HEK293 (cell line): ENCODE measurements around the gene FOXP1.

ENCODE experiments used
- CTCF ChIA-PET: fragments of 350-600 bp; formaldehyde crosslinking; extraction: SDS; loops from one replicate; lab custom pipeline; 2021; ENCODE audit warnings: antibody characterized with exemption; lab: Yijun Ruan, JAX
- POLR2A ChIA-PET: fragments of 300-600 bp; formaldehyde crosslinking; extraction: SDS; loops from one replicate; lab custom pipeline; 2020; ENCODE audit warnings: antibody characterized with exemption, inconsistent platforms; lab: Yijun Ruan, JAX
- H3K27ac ChIP-seq: fragments of 200-500 bp; sonication (Bioruptor generic); 2 replicates; pipeline ENCODE4 v1.5.1; 2014; ENCODE audit warnings: low read depth, low read length, control low read depth, inconsistent platforms; ENCODE audit errors: extremely low read depth
- H3K36me3 ChIP-seq, 2 experiments: fragments of 200-500 bp in 1 of 2; sonication (Bioruptor generic) in 1 of 2; 1 replicate in 1 of 2; 2 replicates in 1 of 2; pipeline ENCODE4 v1.5.1; 2014 to 2017; ENCODE audit warnings: inconsistent platforms in 2 of 2, low read length in 2 of 2; ENCODE audit not compliant: control insufficient read depth in 2 of 2, insufficient read depth in 1 of 2
- H3K4me1 ChIP-seq: fragments of 200-500 bp; sonication (Bioruptor generic); 2 replicates; pipeline ENCODE4 v1.5.1; 2014; ENCODE audit warnings: mild to moderate bottlenecking, low read length, inconsistent platforms; ENCODE audit not compliant: control insufficient read depth, insufficient read depth
- H3K4me3 ChIP-seq: 2 replicates; pipeline ENCODE4 v1.5.1; 2011; ENCODE audit warnings: low read depth, mild to moderate bottlenecking, control low read depth, low read length, moderate library complexity
- H3K9me3 ChIP-seq: fragments of 200-500 bp; sonication (Bioruptor generic); 2 replicates; pipeline ENCODE4 v1.5.1; 2014; ENCODE audit warnings: low read depth, low read length, inconsistent platforms; ENCODE audit not compliant: control insufficient read depth, insufficient read depth
- ATF2 ChIP-seq: fragments of 450-650 bp; formaldehyde crosslinking; IDR thresholded peaks from 2 replicates; pipeline ENCODE4 v1.5.1; 2016; ENCODE audit warnings: missing biosample characterization, missing genetic modification characterization, low read depth
- ELK4 ChIP-seq: IDR thresholded peaks from 2 replicates; pipeline ENCODE4 v1.6.1; 2011; ENCODE audit warnings: mild to moderate bottlenecking, low read depth, low read length, borderline replicate concordance
- FEZF1 ChIP-seq: fragments of 450-650 bp; formaldehyde crosslinking; IDR thresholded peaks from 2 replicates; pipeline ENCODE4 v1.5.1; 2016; ENCODE audit warnings: missing biosample characterization, missing genetic modification characterization
- HOXC10 ChIP-seq: sonication (generic); formaldehyde crosslinking; IDR thresholded peaks from 2 replicates; pipeline ENCODE4 v1.8.1; 2023; ENCODE audit warnings: mild to moderate bottlenecking, missing genetic modification reagents
- HOXD13 ChIP-seq: sonication (generic); formaldehyde crosslinking; IDR thresholded peaks from 2 replicates; pipeline ENCODE4 v1.8.0; 2022; ENCODE audit warnings: missing genetic modification reagents, borderline replicate concordance
- IKZF3 ChIP-seq: fragments of 450-650 bp; IDR thresholded peaks from 2 replicates; pipeline ENCODE4 v1.5.0; 2018; ENCODE audit warnings: missing biosample characterization, mild to moderate bottlenecking, missing genetic modification characterization, moderate library complexity
- SCRT2 ChIP-seq: fragments of 450-650 bp; formaldehyde crosslinking; IDR thresholded peaks from 2 replicates; pipeline ENCODE4 v1.5.1; 2016; ENCODE audit warnings: missing biosample characterization, missing genetic modification characterization
- ZBTB1 ChIP-seq: fragments of 450-650 bp; formaldehyde crosslinking; IDR thresholded peaks from 2 replicates; pipeline ENCODE4 v1.5.1; 2016; ENCODE audit warnings: missing biosample characterization, missing genetic modification characterization
- ZBTB44 ChIP-seq: fragments of 450-650 bp; IDR thresholded peaks from 2 replicates; pipeline ENCODE4 v1.5.1; 2018; ENCODE audit warnings: missing biosample characterization, mild to moderate bottlenecking, missing genetic modification characterization
- ZBTB6 ChIP-seq: fragments of 450-650 bp; formaldehyde crosslinking; IDR thresholded peaks from 2 replicates; pipeline ENCODE4 v1.5.1; 2017; ENCODE audit warnings: missing biosample characterization, missing genetic modification characterization
- ZFP37 ChIP-seq: fragments of 450-650 bp; formaldehyde crosslinking; IDR thresholded peaks from 2 replicates; pipeline ENCODE4 v1.5.1; 2016; ENCODE audit warnings: missing biosample characterization, missing genetic modification characterization
- ZNF10 ChIP-seq: fragments of 450-650 bp; formaldehyde crosslinking; IDR thresholded peaks from 2 replicates; pipeline ENCODE4 v1.5.1; 2017; ENCODE audit warnings: missing biosample characterization, missing genetic modification characterization
- ZNF132 ChIP-seq: fragments of 450-650 bp; formaldehyde crosslinking; IDR thresholded peaks from 2 replicates; pipeline ENCODE4 v1.5.1; 2017; ENCODE audit warnings: missing biosample characterization, missing genetic modification characterization, borderline replicate concordance
- ZNF292 ChIP-seq: fragments of 450-650 bp; formaldehyde crosslinking; IDR thresholded peaks from 2 replicates; pipeline ENCODE4 v1.5.1; 2016; ENCODE audit warnings: low read depth, missing biosample characterization, missing genetic modification characterization, borderline replicate concordance
- ZNF335 ChIP-seq: fragments of 450-650 bp; formaldehyde crosslinking; conservative IDR thresholded peaks from 2 replicates; pipeline ENCODE4 v1.5.1; 2016; ENCODE audit warnings: missing biosample characterization, missing genetic modification characterization
- ZNF529 ChIP-seq: fragments of 450-650 bp; formaldehyde crosslinking; IDR thresholded peaks from 2 replicates; pipeline ENCODE4 v1.5.1; 2017; ENCODE audit warnings: missing genetic modification characterization, missing biosample characterization; ENCODE audit not compliant: insufficient replicate concordance
- ZNF561 ChIP-seq: fragments of 450-650 bp; IDR thresholded peaks from 2 replicates; pipeline ENCODE4 v1.5.1; 2018; ENCODE audit warnings: missing biosample characterization, missing genetic modification characterization, borderline replicate concordance
- ZNF585B ChIP-seq: fragments of 450-650 bp; formaldehyde crosslinking; IDR thresholded peaks from 2 replicates; pipeline ENCODE4 v1.5.1; 2016; ENCODE audit warnings: missing biosample characterization, missing genetic modification characterization
- ZNF624 ChIP-seq: fragments of 450-650 bp; formaldehyde crosslinking; IDR thresholded peaks from 2 replicates; pipeline ENCODE4 v1.5.1; 2017; ENCODE audit warnings: missing biosample characterization, missing genetic modification characterization
- ZNF692 ChIP-seq: fragments of 450-650 bp; formaldehyde crosslinking; IDR thresholded peaks from 2 replicates; pipeline ENCODE4 v1.5.1; 2016; ENCODE audit warnings: missing biosample characterization, missing genetic modification characterization
- ZSCAN16 ChIP-seq: fragments of 450-650 bp; formaldehyde crosslinking; IDR thresholded peaks from 2 replicates; pipeline ENCODE4 v1.5.1; 2016; ENCODE audit warnings: missing biosample characterization, missing genetic modification characterization

Gene FOXP1

GRCh38 chr3:71202848-71203533 lies 380.5 kb downstream of the FOXP1 start:
- no peak overlapping the region for H3K4me3 ChIP-seq
- ChIA-PET CTCF (interaction anchor here (0.5 to 0.6 kb wide), 2 partner anchors 12 to 26 kb away, joined by 3 to 5 read pairs; no protein-coding TSS in a partner anchor), POLR2A (no interaction called here)
- H3K9me3 ChIP-seq, result no peaks in the 10 kb centered on the region
- H3K27ac ChIP-seq, result no peak overlapping the region
- no peaks in the 10 kb centered on the region for H3K36me3 ChIP-seq
- TF ChIP-seq ZNF529 (tag by site-specific recombination) (no peak), ZNF692 (tag by site-specific recombination) (no peak), ZNF132 (tag by site-specific recombination) (no peak), ZNF292 (tag by site-specific recombination) (no peak), ZBTB44 (tag by site-specific recombination) (no peak), ZNF624 (tag by site-specific recombination) (no peak), HOXD13 (CRISPR knock-in tag) (no peak), ZNF585B (no peak), ATF2 (tag by site-specific recombination) (no peak), ZFP37 (tag by site-specific recombination) (no peak), ZNF561 (tag by site-specific recombination) (no peak), ZNF10 (tag by site-specific recombination) (no peak), SCRT2 (tag by site-specific recombination) (no peak), ELK4 (no peak), IKZF3 (tag by site-specific recombination) (no peak), ZBTB6 (tag by site-specific recombination) (no peak), FEZF1 (tag by site-specific recombination) (no peak), ZNF335 (tag by site-specific recombination) (no peak)
- peaks cover 3% of the 10 kb centered on the region for H3K4me1 ChIP-seq

GRCh38 chr3:71201939-71202338 lies 381.6 kb downstream of the FOXP1 start:
- ChIA-PET POLR2A (no interaction called here), CTCF (no interaction called here)
- TF ChIP-seq ZBTB1 (tag by site-specific recombination) (no peak), ZNF529 (tag by site-specific recombination) (no peak), ZSCAN16 (tag by site-specific recombination) (no peak), ZBTB6 (tag by site-specific recombination) (no peak), HOXC10 (CRISPR knock-in tag) (no peak), HOXD13 (CRISPR knock-in tag) (no peak)
- H3K4me3 ChIP-seq, result no peak overlapping the region
- H3K9me3 ChIP-seq, result no peaks in the 10 kb centered on the region
- H3K36me3 ChIP-seq, result no peaks in the 10 kb centered on the region
- H3K4me1 ChIP-seq, result no peaks in the 10 kb centered on the region
- no peak overlapping the region for H3K27ac ChIP-seq
